BJ (cell line): ENCODE measurements around the gene THAP9. TPM values are rescaled to one million over a fixed set of nuclear protein-coding genes. Genes with fewer than 3 reads are reported as not detected.

Experiments
- CTCF ChIA-PET: fragments of 350-600 bp; formaldehyde crosslinking; extraction: SDS; loops from one replicate; lab custom pipeline; 2021; ENCODE audit warnings: antibody characterized with exemption, inconsistent platforms; lab: Yijun Ruan, JAX
- POLR2A ChIA-PET: fragments of 300-600 bp; sonication (Branson Sonifier 250); formaldehyde crosslinking; extraction: SDS; loops from one replicate; lab custom pipeline; 2021; ENCODE audit warnings: antibody characterized with exemption; lab: Charles Lee
- DNase-seq: peaks from one replicate; pipeline ENCODE4 v3.0.0-alpha.2; 2011; ENCODE audit warnings: low read depth
- H3K27me3 ChIP-seq: 2 replicates; pipeline ENCODE4 v1.6.0; 2011; ENCODE audit warnings: low read length; ENCODE audit not compliant: control insufficient read depth, insufficient read depth
- H3K36me3 ChIP-seq: 2 replicates; pipeline ENCODE4 v1.5.1; 2011; ENCODE audit warnings: low read length; ENCODE audit not compliant: control insufficient read depth, insufficient read depth
- H3K4me3 ChIP-seq: 2 replicates; pipeline ENCODE4 v1.5.1; 2011; ENCODE audit warnings: low read depth, mild to moderate bottlenecking, control low read depth, low read length
- polyA plus RNA-seq: library from polyadenylated mRNA; depleted of rRNA; stranded (reverse); fragments of >200 nt; gene quantifications from 2 replicates; pipeline ENCODE4 v1.2.3, GENCODE V29; 2011; rRNA removed
- small RNA-seq: library from RNA; depleted of rRNA; stranded (forward); fragments of <200 nt; gene quantifications from one replicate; pipeline ENCODE3, GENCODE V24; 2012; ENCODE audit warnings: low replicate concordance, low read depth; ENCODE audit not compliant: insufficient read length
- TF ChIP-seq, protein P1 (sequence below): IDR thresholded peaks from 2 replicates; pipeline ENCODE4 v1.5.1; 2011; ENCODE audit warnings: low read depth, mild to moderate bottlenecking, control low read depth, inconsistent platforms, low read length, moderate library complexity; ENCODE audit not compliant: insufficient read depth

The THAP9 gene
- polyA plus RNA-seq, 1 experiment = 1.8 TPM

DNA sequence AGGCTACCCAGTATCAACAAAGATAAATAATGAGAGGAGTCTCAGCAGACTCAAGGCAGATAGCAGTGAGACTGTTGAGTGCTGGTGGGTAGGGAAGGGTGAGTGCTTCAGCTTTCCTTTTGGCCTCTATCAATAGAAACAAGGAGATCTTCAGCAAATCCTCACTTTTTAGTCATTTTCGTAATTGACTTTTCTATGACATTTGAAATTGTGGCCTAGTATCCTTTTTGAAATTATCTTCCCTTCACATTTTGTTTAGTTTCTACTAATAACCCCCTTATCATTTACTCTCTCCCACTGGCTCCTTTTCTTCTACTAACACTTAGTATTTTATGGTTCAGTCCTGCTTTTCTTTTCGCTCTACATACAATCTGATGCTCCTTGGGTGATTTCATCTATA, 65.2 kb downstream of the THAP9 start:
- TF ChIP-seq, protein P1, sequence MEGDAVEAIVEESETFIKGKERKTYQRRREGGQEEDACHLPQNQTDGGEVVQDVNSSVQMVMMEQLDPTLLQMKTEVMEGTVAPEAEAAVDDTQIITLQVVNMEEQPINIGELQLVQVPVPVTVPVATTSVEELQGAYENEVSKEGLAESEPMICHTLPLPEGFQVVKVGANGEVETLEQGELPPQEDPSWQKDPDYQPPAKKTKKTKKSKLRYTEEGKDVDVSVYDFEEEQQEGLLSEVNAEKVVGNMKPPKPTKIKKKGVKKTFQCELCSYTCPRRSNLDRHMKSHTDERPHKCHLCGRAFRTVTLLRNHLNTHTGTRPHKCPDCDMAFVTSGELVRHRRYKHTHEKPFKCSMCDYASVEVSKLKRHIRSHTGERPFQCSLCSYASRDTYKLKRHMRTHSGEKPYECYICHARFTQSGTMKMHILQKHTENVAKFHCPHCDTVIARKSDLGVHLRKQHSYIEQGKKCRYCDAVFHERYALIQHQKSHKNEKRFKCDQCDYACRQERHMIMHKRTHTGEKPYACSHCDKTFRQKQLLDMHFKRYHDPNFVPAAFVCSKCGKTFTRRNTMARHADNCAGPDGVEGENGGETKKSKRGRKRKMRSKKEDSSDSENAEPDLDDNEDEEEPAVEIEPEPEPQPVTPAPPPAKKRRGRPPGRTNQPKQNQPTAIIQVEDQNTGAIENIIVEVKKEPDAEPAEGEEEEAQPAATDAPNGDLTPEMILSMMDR = no peak
- Histone ChIP-seq H3K27me3 (no peaks in the 10 kb centered on the region), H3K4me3 (no peak overlapping the region), H3K36me3 (peaks cover 4% of the 10 kb centered on the region)
- ChIA-PET CTCF (no interaction called here), POLR2A (no interaction called here)
- DNase-seq = no peak

DNA sequence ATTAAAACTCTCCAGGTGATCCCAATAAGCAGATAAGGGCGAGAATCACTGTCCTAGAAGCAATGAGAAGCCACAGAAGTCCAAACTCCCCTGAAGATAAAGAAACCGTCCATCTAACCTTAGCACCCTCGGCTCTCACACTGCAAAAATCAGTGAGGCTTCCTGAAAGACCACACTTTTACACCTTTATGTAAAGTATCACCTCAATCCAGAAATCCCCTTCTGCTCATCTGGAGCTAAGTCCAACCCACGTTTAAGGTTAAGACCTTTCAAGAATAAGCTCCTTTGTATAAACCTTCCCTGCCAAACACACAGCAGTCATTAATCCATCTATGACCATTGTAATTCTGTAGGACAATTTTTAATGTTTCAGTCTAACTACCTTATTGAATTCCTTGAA, 68.4 kb downstream of the THAP9 start:
- TF ChIP-seq, protein P1 = no peak
- H3K36me3 ChIP-seq = peaks cover 4% of the 10 kb centered on the region
- CTCF ChIA-PET = no interaction called here
- DNase-seq = no peak
- no peaks in the 10 kb centered on the region for H3K27me3 ChIP-seq
- H3K4me3 ChIP-seq = no peak overlapping the region
- POLR2A ChIA-PET = no interaction called here

GRCh38 chr4:82969414-82969813, 68.9 kb downstream of the THAP9 start:
- no peak overlapping the region for H3K4me3 ChIP-seq
- DNase-seq = no peak
- H3K27me3 ChIP-seq = no peaks in the 10 kb centered on the region
- TF ChIP-seq, protein P1 = no peak
- CTCF ChIA-PET = no interaction called here
- POLR2A ChIA-PET = no interaction called here
- H3K36me3 ChIP-seq = peaks cover 4% of the 10 kb centered on the region

Small RNA genes within 50 kb of the gene (small RNA-seq; reads per million reads assigned to genes)
- not detected for gene RF00019

Other genes starting within 250 kb of the THAP9 start
- 32.5 and 34.6 TPM in 2 replicates for gene SCD5, start 101.9 kb upstream of the THAP9 start, polyA plus RNA-seq
- gene SEC31A, start 9.6 kb upstream of the THAP9 start, polyA plus RNA-seq = 404 and 451 TPM in 2 replicates
- gene LIN54, start 110.1 kb downstream of the THAP9 start, polyA plus RNA-seq = 14.7 and 18.8 TPM in 2 replicates
- 70.2 and 87.7 TPM in 2 replicates for gene COPS4, start 134.4 kb downstream of the THAP9 start, polyA plus RNA-seq
- 13.7 and 20.2 TPM in 2 replicates for gene PLAC8, start 214.0 kb downstream of the THAP9 start, polyA plus RNA-seq